Natural killer cell (primary cell): ENCODE measurements around the gene SAA4. TPM values are rescaled to one million over a fixed set of nuclear protein-coding genes. Genes with fewer than 3 reads are reported as not detected.
"Not testable (repeated sequence)": the region's sequence is repeated elsewhere in the genome, so short reads cannot be mapped to it uniquely, and the experiment has no call there.

Source experiments
- ATAC-seq, 3 donors: fragments of 150-1000 bp in 2 of 3; fragments of 200-7000 bp in 1 of 3; cut with Tn5 transposase; 1 replicate in 1 of 3; 2 replicates in 2 of 3; pipeline ENCODE4 v1.10.0; 2021; ENCODE audit warnings: mild to moderate bottlenecking in 2 of 3, moderate library complexity in 2 of 3
- DNase-seq, 2 donors: peaks; one replicate each; pipeline versions ENCODE4 v3.0.0 to v3.0.0-alpha.2; 2013 to 2021; ENCODE audit warnings: mixed read lengths in 1 of 2
- H3K27ac ChIP-seq: one replicate; pipeline ENCODE4 v1.5.1; 2013; ENCODE audit warnings: mild to moderate bottlenecking, low read length
- H3K27me3 ChIP-seq: one replicate; pipeline ENCODE4 v1.6.1; 2013; ENCODE audit warnings: low read length; ENCODE audit not compliant: control insufficient read depth, insufficient read depth
- H3K36me3 ChIP-seq: one replicate; pipeline ENCODE4 v1.6.1; 2013; ENCODE audit warnings: low read length; ENCODE audit not compliant: control insufficient read depth, insufficient read depth
- H3K4me1 ChIP-seq: one replicate; pipeline ENCODE4 v1.6.1; 2013; ENCODE audit warnings: low read length; ENCODE audit not compliant: control insufficient read depth, insufficient read depth
- H3K4me3 ChIP-seq: one replicate; pipeline ENCODE4 v1.5.1; 2013; ENCODE audit warnings: low read length
- H3K9me3 ChIP-seq: one replicate; pipeline ENCODE4 v1.6.1; 2013; ENCODE audit warnings: low read length; ENCODE audit not compliant: control insufficient read depth, insufficient read depth
- H3K27ac Mint-ChIP-seq, 2 donors: one replicate each; pipeline ENCODE4 v1.8.0; 2022; ENCODE audit warnings: mild to moderate bottlenecking in 2 of 2, mixed read lengths in 2 of 2, moderate library complexity in 1 of 2
- H3K27me3 Mint-ChIP-seq, 2 donors: one replicate each; pipeline ENCODE4 v1.8.0; 2022; ENCODE audit warnings: low read depth in 2 of 2, mixed read lengths in 2 of 2
- H3K36me3 Mint-ChIP-seq: one replicate; pipeline ENCODE4 v1.8.0; 2022; ENCODE audit warnings: mixed read lengths
- H3K4me1 Mint-ChIP-seq, 2 donors: one replicate each; pipeline ENCODE4 v1.8.0; 2022; ENCODE audit warnings: mixed read lengths in 2 of 2
- H3K4me3 Mint-ChIP-seq: one replicate; pipeline ENCODE4 v1.8.0; 2022; ENCODE audit warnings: mild to moderate bottlenecking, moderate library complexity, mixed read lengths
- H3K9me3 Mint-ChIP-seq, 2 donors: one replicate each; pipeline ENCODE4 v1.8.0; 2022; ENCODE audit warnings: mixed read lengths in 2 of 2
- WGBS: methylation state at CpG from one replicate; pipeline ENCODE4 v1.1.7; 2013; ENCODE audit warnings: missing lambda C conversion rate; ENCODE audit not compliant: insufficient coverage; 5-methylcytosine and 5-hydroxymethylcytosine counted together
- intact Hi-C: fragments of 100-400 bp; cut with micrococcal nuclease; formaldehyde crosslinking; loops from one replicate; pipeline ENCODE4 v1.14.2; 2022
- total RNA-seq, 4 donors: library from RNA; stranded (reverse); fragments of 120-200 nt in 1 of 4; gene quantifications; one replicate each; pipeline versions ENCODE4 v1.2.3 to v1.2.4, GENCODE V29; 2013 to 2022
- TF ChIP-seq, protein P1 (sequence below): fragments of 200-600 bp; IDR thresholded peaks from one replicate; pipeline ENCODE4 v1.8.0; 2022; ENCODE audit warnings: antibody characterized with exemption

Gene SAA4
- total RNA-seq, 3 donors from 2014 or later (not counting 1 experiment from before 2014, with no cell fraction given): 0.54 TPM; not detected in 2

DNA sequence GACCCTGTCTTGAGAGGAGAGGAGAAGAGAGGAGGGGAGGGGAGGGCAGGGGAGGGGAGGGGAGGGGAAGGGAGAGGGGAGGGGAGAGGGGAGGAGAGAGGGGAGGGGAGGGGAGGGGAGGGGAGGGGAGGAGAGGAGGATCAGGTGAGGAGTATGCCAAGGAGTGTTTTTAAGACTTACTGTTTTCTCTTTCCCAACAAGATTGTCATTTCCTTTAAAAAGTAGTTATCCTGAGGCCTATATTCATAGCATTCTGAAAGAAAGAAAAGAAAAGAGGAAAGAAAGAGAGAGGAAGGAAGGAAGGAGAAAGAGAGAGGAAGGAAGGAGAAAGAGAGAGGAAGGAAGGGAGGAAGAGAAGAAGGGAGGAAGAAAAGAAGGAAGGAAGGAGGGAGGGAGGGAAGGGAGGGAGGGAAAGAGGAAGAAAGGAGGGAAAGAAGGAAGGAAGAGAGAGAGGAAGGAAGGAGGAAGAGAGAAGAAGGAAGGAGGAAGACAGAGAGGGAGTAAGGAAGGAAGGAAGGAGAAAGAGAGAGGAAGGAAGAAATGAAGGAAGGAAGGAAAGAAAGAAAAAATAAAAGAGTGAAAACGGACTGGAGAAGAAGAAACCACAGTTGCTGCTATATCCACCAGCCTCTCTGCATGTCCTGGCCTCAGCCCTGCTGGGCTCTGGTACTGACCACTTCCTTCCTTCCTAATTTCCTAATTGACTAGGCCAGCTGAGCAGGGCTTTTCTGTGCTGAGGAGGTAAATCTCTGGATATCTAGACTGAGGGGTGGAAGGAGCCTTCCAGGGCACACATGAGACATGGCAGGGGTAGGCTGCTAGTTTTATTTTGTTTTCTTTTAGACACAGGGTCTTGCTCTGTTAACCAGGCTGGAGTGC is 28.3 kb upstream of the SAA4 start:
- intact Hi-C loops: no loop called here
- H3K4me1 ChIP-seq: peaks cover 3% of the 10 kb centered on the region
- H3K36me3 ChIP-seq: no peaks in the 10 kb centered on the region
- Mint-ChIP-seq H3K4me3 (no peak overlapping the region), H3K9me3 (no peaks in the 10 kb centered on the region), H3K36me3 (no peaks in the 10 kb centered on the region), H3K27ac (no peak overlapping the region), H3K4me1 (peaks cover 0 to 5% of the 10 kb centered on the region in 2 donors), H3K27me3 (peaks cover 0 to 3% of the 10 kb centered on the region in 2 donors)
- no peak overlapping the region for H3K27ac ChIP-seq
- H3K9me3 ChIP-seq: no peaks in the 10 kb centered on the region
- ATAC-seq: no peak
- TF ChIP-seq, protein P1, sequence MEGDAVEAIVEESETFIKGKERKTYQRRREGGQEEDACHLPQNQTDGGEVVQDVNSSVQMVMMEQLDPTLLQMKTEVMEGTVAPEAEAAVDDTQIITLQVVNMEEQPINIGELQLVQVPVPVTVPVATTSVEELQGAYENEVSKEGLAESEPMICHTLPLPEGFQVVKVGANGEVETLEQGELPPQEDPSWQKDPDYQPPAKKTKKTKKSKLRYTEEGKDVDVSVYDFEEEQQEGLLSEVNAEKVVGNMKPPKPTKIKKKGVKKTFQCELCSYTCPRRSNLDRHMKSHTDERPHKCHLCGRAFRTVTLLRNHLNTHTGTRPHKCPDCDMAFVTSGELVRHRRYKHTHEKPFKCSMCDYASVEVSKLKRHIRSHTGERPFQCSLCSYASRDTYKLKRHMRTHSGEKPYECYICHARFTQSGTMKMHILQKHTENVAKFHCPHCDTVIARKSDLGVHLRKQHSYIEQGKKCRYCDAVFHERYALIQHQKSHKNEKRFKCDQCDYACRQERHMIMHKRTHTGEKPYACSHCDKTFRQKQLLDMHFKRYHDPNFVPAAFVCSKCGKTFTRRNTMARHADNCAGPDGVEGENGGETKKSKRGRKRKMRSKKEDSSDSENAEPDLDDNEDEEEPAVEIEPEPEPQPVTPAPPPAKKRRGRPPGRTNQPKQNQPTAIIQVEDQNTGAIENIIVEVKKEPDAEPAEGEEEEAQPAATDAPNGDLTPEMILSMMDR: no peak
- DNase-seq: no peak
- H3K4me3 ChIP-seq: no peak overlapping the region
- no peaks in the 10 kb centered on the region for H3K27me3 ChIP-seq
- WGBS: 29% methylated on average over 1 of the region's 1 CpG

DNA sequence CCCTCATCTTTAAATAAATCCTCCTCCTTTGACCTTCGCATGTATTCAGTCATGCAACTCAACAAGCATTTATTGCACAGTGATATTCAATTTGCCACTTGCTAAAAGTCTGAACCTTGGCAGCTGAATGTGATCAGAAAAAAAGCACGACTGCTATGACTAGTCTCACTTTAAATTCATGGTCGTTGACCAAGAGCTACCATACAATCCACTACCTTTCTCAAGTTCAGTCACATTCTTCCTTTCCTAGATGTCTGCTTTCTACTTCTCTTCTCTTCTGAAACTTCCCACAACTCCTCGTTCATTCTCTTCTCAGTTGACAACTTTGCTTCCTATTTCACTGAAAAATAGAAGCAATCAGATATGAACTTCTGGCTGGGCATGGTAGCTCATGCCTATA is 27.4 kb upstream of the SAA4 start:
- H3K9me3 ChIP-seq: no peaks in the 10 kb centered on the region
- no peak overlapping the region for H3K27ac ChIP-seq
- Mint-ChIP-seq H3K9me3 (no peaks in the 10 kb centered on the region), H3K27ac (no peak overlapping the region), H3K4me1 (peaks cover 0 to 5% of the 10 kb centered on the region in 2 donors), H3K36me3 (no peaks in the 10 kb centered on the region), H3K27me3 (peaks cover 0 to 3% of the 10 kb centered on the region in 2 donors), H3K4me3 (no peak overlapping the region)
- intact Hi-C loops: no loop called here
- TF ChIP-seq, protein P1: no peak
- no peaks in the 10 kb centered on the region for H3K27me3 ChIP-seq
- ATAC-seq: no peak
- no peak for DNase-seq
- H3K4me3 ChIP-seq: no peak overlapping the region
- no peaks in the 10 kb centered on the region for H3K36me3 ChIP-seq
- peaks cover 3% of the 10 kb centered on the region for H3K4me1 ChIP-seq
- 82% methylated on average over 4 of the region's 4 CpGs for WGBS

DNA sequence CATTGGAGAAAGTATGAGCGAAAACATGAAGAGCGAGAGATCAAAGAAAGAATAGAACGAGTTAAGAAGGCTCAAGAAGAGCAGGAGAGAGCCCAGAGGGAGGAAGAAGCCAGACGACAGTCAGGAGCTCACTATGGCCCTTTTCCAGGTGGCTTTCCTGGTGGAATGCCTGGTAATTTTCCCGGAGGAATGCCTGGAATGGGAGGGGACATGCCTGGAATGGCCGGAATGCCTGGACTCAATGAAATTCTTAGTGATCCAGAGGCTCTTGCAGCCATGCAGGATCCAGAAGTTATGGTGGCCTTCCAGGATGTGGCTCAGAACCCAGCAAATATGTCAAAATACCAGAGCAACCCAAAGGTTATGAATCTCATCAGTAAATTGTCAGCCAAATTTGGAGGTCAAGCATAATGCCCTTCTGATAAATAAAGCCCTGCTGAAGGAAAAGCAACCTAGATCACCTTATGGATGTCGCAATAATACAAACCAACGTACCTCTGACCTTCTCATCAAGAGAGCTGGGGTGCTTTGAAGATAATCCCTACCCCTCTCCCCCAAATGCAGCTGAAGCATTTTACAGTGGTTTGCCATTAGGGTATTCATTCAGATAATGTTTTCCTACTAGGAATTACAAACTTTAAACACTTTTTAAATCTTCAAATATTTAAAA is 26.2 kb upstream of the SAA4 start:
- H3K27me3 ChIP-seq, H3K27ac Mint-ChIP-seq, ATAC-seq, H3K36me3 Mint-ChIP-seq, H3K9me3 ChIP-seq, H3K4me1 Mint-ChIP-seq, H3K4me3 Mint-ChIP-seq, H3K36me3 ChIP-seq, H3K27ac ChIP-seq, H3K27me3 Mint-ChIP-seq, H3K9me3 Mint-ChIP-seq, H3K4me1 ChIP-seq, intact Hi-C loops, H3K4me3 ChIP-seq, DNase-seq: not testable (repeated sequence)
- WGBS: 85% methylated on average over 7 of the region's 8 CpGs

- Histone ChIP-seq H3K4me3 (no peak overlapping the region), H3K4me1 (peaks cover 3% of the 10 kb centered on the region), H3K36me3 (no peaks in the 10 kb centered on the region), H3K27ac (no peak overlapping the region), H3K9me3 (no peaks in the 10 kb centered on the region), H3K27me3 (no peaks in the 10 kb centered on the region)
- DNase-seq: no peak
- H3K27ac Mint-ChIP-seq: no peak overlapping the region
- TF ChIP-seq, protein P1: no peak
- intact Hi-C loops: no loop called here
- H3K4me1 Mint-ChIP-seq: peaks cover 0 to 5% of the 10 kb centered on the region in 2 donors
- H3K4me3 Mint-ChIP-seq: no peak overlapping the region
- peaks cover 0 to 3% of the 10 kb centered on the region in 2 donors for H3K27me3 Mint-ChIP-seq
- no peaks in the 10 kb centered on the region for H3K9me3 Mint-ChIP-seq
- H3K36me3 Mint-ChIP-seq: no peaks in the 10 kb centered on the region
- 95% methylated on average over 12 of the region's 14 CpGs for WGBS
- no peak for ATAC-seq
Observed at GRCh38 chr11:18261721-18262120, 25.1 kb upstream of the SAA4 start.
